Stimulated activated CD8-positive, alpha-beta memory T cell treated with anti-CD3 and anti-CD28 coated beads, Interleukin-15, amount 100 ng/mL, for 1 hour (primary cell): ENCODE data around the gene DIP2C.

Experiments
- DNase-seq: peaks from one replicate; pipeline ENCODE4 v3.0.0-alpha.2; 2020; ENCODE audit warnings: low read depth

Gene DIP2C

DNA sequence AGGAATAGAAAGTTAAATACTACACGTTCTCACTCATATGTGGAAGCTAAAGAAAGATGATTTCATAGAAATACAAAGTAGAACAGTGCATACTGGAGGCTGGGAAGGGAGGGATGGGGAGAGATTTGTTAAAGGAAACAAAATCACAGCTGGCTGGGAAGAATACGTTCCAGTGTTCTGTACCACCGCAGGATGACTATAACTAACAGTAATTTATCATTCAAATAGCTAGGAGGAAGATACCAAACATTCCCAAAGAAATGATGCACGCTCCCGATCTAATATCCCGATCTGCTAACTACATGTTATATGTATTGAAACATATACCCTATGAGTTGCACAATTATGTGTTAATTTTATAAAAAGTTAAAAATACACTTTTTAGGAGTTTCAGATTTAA lies 391.9 kb downstream of the DIP2C start:
- DNase-seq: no peak

DNA sequence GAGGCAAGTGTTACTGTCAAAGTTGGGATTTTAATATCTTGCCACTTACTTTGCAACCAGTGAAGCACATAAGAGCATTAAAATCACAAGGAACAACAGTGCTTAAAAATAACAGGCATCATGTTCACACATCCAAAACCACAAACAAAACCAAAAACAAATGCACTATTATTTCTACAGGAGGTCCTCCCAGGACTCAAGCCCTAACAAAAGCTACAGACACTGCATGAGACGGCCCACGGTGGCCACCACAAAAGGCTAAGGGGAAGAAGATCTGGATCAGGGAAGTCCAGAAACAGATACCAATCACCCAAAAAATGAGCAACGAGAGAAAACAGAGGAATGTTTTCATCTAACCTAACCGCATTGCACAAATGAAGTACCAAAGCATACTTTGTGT lies 395.8 kb downstream of the DIP2C start:
- DNase-seq: no peak

DNA sequence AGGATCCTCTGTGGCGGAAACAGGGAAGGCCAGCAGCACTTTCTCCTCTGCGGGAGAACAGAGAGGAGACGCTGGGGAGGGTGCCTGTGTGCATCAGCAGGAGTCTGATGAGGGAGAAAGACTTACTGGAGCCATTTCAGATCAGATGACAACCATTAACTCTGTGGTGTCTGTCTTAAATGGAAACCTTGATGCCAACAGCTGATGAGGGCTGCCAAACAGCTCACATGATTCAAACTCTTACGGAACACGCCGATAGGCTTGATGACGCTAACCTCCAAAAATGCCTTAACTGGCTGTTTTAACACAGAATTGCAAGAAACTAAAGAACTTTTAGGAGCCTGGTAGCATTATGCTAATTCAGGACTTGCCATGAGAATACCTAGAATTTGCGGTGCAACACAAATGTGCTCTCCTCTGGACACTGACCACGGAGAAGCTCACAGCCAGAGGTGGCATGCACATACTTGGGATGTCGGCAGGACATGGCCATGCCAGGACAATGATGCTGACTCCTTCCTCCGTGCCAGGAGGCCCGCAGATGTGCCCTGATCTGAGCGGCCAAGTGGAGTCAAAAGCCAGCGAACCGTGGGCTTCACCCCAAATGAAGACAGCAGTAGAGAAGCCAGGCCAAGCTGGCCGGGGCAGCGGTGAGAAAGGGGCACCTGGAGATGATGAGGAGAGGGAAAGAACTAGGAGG lies 399.3 kb downstream of the DIP2C start:
- DNase-seq: no peak

DNA sequence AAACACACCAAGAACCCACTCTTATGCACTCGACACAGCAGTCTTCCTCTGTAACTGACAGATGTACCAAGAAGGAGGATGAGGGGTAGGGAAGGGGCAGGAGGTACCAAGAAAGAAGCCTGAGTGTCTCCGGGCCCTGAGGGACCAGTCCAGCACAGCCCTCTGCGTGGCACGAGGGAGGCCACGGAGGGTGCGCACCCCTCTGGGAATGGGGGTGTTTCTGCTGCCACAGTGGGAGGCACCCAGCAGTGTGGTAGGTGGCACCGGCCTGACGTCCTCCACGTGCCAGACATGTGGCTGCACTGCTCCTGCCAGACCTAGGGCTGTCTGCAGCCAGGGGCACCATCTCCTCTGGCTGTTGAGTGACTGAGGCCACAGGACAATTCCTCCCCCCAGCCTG lies 399.9 kb downstream of the DIP2C start:
- DNase-seq: no peak

DNA sequence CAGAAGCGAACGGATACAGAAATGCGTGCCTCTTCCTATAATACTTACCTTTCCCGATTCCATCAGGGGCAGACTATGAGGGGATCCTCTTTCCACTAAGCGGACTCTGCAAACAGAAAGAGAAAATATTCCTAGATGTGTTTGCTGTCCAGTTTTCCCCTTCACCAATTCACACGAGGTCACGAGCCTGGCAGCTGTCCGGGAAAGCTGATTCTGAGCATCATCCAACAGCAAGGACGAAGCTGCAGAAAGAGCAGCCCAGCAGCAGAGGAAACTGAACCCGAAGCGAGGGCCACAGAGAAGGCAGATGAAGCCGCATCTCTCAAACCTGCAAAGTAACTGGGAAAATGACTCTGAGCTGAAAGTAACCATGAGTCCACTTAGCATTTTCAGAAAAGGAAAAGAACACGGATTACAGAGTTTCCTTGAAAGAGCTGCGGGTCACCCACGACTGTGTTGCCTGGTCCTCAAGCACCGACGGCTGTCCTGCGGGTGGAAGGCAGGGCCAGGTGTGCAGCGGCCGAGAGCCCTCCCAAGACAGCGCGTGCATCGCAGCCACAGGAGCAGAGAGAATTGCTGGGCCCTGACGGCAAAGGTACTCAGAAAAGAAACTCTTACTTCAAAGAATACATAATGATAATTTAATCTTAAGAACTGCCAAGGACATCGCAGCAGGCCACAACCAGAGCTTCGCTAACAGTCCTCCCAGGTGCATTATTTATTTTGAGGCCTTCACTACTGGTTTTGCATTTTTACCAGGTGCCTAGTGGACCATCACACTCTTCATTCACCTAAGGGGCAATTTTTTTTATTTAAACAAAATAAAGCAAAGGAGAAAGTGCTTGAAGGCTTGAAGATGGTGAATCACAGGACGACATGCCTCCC lies 400.9 kb downstream of the DIP2C start:
- no peak for DNase-seq

DNA sequence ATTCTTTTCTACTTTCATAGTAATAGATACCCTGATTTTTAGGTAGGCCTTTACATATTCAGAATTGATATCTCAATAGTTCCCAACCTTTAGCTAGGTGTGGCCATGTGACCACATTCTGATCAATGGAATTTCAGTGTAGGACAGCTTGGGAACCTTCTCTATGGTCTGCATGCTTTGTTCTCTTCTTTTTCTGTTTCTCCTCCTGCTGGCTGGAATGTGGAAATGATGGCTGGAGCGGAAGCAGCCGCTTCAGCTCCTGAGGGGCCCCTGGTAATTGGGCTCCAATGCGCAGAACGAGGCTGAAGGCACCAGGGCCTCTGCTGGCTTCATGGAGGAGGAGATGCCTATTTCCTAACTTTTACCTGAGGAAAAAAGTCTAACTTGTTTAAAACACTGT lies 401.7 kb downstream of the DIP2C start:
- no peak for DNase-seq

DNA sequence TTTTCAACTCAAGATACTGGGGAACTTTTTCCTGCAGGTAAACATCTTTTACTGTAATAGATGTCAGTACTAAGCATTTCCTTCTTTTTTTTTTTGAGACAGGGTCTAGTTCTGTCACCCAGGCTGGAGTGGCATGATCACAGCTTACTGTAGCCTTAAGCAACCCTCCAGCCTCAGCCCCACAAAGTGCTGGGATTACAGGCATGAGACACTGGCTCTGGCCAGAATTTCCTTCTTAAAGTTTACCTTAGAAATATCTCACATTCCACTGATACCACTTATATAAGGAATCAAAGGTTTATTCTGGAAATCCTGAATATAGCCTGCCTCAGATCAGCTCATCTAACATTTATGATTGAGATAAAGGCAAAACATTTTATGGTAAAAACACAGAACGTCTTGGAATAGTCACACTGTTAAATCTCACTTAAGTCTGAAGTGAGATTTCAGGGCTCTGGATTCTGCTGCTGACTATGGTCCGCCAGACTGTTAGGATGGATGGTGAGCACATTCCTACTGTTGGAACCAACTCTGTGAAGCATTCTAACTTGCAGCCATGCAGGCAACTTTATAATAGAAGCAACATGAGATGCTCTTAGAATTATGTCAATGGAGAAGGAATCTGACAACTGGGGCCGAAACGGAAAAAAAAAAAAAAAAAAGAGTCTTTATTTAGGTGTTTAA lies 402.3 kb downstream of the DIP2C start:
- DNase-seq: no peak

DNA sequence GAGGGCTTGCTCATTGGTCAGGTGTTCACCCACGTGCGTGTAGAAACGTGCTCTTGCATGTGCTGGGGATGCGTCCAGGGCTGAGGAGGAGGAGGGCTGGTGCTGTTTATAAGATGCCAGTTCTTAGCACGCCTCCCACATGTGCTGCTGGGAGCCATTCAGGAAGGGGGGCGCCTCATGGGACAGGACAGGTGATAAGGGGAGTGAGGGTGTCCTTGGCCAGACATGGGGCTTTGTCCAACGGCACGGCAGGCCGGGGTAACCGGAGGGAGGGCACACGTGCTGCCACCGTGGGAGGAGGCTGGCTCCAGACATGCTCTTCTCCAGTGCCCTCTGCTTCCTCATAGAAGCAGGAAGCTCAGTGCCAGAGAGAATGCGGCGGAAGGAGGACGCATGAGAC lies 404.3 kb downstream of the DIP2C start:
- DNase-seq: no peak

DNA sequence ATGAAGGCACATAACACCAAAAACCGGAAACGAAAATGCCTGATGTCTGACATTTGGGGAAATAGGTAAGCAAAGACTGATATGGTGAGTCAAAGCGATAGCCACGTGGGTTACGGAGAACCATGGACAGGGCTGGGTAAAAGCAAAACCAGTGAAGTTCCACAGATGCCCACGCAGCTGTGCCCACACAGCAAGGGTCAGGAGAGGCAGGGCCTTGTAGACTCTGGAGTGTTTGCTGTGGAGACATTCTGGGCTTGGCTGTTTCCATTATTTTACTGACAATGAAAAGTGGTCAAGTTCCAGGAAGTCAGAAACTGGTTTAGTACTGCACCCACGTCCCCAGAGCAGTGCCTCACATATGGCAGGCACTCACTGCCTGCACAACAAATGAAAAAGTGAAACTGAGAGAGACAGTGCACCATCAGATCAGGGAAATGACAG lies 405.5 kb downstream of the DIP2C start:
- DNase-seq: no peak

DNA sequence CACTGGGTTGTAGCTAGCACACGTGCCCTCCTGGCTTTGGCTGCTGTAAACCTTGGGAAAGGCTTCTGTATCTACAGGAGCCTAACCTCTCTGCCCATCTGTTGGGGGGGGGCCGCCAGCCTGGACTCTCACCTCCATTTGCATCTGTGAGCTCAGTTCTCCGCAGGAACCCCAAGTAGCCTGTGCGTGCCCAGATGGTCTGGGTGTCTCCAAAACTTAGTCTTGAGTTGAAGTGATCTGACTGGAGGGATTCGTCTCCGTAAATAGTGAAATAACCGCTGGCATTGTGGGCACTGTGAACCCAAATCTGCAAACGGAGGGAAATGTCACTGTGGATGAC lies 406.4 kb downstream of the DIP2C start:
- DNase-seq: no peak

DNA sequence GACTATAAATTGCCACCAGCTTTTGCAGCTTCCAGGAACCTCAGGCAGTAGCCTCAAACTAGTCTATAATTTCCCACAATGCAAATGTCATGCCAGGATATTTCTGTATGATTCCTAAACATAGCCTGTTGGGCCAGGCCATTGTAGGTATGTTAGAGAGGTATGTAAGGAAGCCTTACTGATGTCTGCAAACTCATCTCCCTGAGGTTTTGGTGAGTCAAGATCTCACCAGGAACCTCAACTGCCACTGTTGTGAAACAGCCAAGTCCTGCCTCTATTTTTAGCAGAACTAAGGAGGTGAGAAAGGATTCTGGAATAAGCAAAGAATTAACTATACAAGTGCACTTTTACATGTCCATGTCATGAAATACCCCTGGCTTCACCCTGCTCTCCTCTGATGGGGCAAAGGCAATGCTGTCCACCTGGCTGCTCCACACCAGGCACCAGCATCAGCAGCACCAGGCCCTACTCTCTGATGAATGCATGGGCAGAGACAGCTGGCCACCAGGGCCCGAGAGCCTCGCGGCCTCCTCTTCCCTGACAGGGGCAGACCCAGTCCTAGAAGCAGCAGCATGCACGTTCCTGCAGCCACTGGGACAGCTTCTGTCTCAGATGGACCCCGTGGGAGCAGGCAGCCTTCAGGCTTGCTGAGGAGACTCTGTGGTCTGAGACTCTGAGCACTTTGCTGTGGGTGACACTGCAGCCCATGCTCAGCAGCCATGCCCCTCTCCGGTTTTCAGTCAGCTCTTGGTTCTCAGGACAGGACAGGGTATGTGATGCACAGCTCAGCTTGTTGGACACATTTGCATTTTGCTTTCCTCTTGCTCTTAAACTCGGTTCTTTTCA lies 407.0 kb downstream of the DIP2C start:
- no peak for DNase-seq

DNA sequence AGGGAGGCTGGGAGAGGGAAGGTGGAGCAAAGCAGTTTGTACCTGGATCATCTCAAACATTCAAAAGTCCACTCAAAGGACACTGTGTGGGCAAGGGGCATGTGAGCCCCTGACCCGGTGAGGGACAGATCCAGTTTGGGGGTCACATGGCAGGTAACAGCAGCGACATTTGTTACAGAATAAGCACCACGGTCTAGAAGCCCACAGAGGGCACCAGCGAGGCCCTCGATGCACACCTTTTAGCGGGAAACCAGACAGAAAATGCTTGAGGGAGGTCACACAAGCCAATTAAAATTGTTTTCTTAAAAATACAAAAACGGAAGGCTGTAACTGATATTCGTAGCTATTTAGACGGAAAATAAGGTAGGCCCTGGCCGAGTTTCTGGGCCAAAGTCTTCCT lies 409.8 kb downstream of the DIP2C start:
- no peak for DNase-seq

DNA sequence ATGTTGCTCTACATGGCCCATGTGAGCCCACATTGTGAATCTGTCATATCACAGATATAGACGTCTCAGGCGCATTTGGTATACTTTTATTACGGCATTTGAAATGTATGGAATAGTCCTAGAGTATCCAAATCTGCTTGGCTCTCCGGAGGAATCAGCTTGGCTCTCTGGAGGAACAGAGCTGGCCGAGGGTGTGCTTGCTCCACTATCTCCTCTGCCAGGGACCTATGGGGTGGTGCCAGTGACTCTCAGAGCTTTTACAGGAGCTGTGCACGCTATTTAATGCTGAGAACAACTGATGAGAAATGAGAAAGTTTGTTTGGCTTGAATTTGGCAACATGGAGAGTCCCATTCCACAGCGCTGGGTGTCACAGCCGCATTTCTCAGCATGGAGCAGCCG lies 410.2 kb downstream of the DIP2C start:
- no peak for DNase-seq

DNA sequence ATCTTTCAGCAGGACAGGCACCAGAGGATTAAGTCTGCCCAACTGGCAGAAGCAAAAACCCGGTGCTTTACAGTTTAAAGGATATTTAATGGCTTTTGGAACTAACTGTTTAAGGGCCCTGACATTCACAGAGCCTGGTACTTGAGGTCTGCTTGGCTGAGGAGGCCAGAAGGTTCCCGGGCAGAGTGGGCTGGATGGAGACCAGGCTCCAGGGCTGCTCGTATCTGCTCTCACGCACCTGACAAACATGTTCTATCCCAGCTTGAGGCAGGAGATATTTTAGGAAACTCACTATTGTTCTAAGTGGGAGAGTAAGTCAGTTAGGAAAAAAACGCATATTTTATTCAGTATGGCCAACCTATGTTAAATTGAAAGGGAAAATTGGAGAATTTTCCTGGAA lies 410.8 kb downstream of the DIP2C start:
- DNase-seq: no peak

DNA sequence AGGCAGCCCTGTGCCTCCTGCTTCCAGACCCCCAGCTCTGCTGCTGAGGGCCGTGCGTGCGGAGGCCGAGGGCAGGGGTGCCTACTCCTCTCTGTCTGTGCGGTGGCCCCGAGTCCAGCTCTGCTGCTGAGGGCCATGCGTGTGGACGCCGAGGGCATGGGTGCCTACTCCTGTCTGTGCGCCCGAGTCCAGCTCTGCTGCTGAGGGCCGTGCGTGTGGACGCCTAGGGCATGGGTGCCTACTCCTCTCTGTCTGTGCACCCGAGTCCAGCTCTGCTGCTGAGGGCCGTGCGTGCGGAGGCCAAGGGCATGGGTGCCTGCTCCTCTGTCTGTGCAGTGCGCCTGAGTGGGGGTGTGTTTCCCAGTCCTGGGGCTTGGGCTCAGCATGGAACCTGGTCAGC lies 411.5 kb downstream of the DIP2C start:
- DNase-seq: no peak

DNA sequence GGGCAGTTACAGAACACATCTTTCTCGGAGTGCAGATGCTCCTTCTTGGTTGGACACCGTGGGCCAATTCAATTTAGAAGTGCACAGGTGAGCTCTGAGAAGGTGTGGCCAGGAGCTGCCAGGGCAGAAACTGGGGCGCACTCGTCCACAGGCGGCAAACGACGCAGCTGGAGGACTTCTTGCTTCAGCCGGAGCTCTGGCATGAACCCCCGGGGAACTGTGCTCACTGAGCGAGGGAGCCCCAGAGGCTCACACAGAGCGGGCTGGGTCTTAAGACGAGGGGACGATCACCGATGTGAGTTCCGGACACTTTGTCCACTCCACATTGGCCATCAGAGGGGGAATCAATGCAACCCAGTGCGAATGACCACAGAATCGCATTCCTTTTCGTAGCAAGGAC lies 413.8 kb downstream of the DIP2C start:
- no peak for DNase-seq

DNA sequence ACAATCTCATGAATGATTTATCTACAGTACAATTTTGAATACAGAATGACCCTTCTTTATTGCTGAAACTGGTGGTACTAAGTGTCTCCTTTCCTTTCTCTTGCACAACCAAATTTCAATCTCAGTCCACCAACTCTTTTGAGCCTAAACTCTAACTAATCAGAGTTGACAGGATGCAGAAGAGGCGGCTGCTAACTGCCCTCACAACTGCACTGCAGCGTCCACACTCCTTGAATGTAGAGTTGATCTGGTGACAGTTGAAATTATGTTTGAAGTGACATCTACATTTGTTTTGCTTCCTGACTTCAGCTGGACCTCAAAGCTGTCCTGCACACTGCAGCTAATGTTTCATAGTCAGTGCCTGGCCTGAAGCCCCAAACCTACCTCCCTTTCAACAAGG lies 414.6 kb downstream of the DIP2C start:
- no peak for DNase-seq

DNA sequence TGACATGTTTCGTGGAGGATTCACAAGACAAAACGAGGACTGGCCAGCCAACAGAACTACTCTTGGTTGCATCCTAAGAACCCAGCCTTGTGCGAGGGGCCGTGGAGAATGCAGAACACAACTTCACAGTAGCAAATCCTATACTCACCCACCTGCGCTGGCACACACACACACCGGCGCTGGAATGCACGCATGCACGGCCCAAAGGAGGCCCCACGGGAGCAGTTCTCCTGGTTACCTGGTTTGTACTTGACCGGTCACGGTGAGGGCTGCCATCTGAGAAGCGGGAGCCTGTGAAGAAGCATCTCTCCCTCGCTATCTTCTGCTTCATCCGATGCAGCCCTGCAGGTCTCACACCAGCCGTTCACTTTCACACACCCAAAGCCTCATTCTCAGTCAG lies 416.4 kb downstream of the DIP2C start:
- no peak for DNase-seq

DNA sequence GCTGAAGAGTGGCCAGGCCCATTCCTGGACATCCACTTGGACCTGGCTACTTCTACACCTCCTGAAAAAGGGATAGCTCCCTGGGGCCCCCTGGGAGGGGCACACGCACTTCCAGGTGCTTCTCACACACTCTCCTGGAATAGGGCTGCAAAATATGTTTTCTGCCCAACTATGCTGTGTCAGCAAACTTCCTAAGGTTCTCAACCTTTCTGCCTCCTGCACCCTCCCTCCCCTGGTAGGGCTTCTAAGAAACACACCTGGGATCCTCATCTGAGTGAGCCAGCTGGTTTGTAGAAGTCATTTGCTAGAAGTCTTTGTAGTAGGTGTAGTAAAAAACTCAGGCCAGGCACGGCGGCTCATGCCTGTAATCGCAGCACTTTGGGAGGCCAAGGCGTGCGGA lies 417.7 kb downstream of the DIP2C start:
- no peak for DNase-seq

DNA sequence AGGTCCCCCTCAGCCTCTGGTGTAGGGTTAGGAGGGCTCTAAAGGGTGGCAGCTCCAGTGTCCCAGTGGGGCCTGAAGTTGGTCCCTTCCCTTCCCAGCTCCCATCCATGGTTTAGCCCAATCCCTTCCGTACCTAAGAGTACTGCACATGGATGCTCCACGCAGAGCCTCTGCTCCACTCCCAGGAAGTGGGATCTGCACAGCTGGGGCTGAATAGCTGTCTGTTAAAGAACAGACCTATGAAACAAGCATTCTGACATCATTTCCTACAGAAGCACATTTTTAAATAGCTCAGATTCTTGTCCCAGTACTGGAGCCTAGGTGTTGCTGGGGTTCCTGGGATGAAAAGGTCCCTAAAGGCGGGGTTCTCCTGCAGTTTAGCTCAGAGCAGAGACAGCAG lies 418.3 kb downstream of the DIP2C start:
- no peak for DNase-seq

DNA sequence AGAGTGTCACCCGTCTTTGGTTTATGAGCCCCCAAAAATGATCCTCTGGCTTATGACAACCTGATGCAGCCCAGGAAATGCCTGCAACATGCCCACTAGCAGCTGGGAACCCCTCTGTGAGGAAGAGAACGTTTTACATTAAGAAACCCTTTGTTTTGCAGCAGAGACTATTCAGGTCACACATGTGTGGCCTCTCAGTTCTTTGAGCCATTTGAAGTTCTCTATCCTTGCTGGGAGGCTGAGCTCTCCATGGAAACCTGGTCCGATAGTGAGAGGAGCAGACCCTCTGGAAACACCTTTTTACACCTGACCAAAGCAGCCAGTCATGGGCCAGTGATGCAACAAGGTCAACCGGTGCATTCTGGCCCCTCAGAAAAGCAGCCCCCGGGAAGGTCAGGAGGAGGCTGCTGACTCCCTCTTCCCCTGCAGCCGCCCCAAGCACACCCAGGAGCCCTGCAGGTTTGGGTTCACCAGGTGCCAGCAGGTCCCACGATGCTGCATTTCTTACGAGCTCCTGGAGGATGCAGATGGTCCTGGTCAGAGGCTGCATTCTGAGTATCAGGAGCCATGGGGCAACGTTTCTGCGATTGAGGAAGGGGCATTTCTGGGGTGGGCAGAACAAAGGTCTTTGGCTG lies 419.9 kb downstream of the DIP2C start:
- DNase-seq: no peak

DNA sequence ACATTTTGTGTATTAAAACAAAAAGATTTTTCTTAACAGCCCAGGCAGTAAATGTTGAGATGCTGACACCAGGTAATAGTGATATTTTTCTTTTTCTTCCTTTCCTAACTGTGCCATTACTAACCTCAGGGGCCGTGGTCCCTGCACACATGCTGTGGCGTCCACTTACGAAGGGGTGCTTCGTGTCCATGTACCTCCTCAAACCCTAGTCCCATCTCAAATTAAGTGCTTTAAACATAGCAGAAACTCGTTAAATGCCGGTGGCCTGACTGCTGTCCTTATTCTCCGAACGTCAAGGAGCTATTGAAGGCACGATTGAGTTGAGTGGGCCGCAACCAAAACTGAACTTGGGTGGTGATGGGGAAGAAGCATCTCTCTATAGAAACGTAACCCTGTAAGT lies 421.8 kb downstream of the DIP2C start:
- DNase-seq: no peak
